Inflammatory macrophage treated with lipopolysaccharide for 1 hour (primary cell): ENCODE measurements around the gene RAC3.
A peak's percentile ranks its signal among the peaks of the same experiment; 100 is the strongest.

Experiments
- DNase-seq, 2 donors: peaks; one replicate each; pipeline ENCODE4 v3.0.0-alpha.2; 2020 to 2022

Gene RAC3

DNA sequence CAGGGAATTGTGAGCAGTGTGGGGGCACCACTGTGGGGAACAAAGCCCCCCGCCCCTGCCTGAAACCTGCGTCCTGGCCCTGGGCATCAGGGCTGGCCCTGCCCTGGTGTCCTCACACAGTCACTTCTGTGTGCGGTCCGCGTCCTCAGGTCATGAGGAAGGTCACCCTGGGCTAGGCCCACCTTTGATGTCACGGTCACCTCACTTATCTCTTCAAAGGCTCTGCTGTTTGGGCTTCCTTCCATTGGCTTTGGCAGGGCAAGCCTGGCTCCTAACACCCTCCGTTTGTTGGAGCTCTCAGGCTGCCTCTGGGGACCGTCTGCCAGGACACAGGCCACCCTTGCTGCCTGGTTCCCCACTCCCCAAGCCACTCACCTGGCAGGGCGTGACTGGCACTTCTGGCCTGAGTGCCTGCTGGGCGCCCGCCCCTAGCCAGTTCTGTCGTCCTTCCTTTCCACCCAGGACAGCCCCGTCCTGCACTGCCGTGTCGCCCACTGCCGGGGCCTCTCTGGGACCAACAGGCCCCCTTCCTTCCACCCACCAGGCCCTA is 17.6 kb upstream of the RAC3 start:
- no peak for DNase-seq

DNA sequence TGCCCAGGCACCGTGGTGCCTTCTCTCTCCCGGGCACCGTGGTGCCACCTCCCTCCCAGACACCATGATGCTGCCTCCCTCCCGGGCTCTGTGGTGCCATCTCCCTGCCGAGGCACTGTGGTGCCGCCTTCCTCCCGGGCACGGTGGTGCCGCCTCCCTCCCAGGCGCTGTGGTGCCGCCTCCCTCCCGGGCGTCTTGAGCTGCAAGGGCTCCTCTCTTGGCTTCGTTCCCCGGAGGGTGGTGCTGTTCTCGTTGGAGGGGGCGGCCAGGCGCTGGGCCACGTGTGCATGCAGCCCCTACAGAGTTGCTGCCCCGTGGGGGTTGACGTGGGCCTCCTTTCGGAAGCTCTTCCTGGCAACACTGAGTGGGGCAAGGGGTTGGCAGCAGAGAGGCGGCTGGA is 17.0 kb upstream of the RAC3 start:
- DNase-seq, result no peak

DNA sequence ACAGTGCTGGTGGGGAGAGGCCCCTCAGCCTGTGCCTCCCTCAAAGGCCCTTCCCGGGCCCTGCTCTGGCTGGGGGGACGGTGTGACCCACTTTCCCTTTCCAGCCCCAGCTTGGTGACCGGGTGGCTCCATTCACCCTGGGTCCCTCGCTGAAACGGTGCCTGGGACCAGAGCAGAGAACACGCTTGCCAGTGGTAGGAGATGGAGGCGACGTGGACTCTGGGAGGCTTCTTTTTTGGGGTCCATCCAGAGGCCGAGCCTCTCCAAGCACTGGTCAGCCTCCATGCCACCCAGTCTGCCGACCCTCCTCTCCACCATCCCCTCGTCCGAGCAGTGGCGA is 16.5 kb upstream of the RAC3 start:
- no peak for DNase-seq

DNA sequence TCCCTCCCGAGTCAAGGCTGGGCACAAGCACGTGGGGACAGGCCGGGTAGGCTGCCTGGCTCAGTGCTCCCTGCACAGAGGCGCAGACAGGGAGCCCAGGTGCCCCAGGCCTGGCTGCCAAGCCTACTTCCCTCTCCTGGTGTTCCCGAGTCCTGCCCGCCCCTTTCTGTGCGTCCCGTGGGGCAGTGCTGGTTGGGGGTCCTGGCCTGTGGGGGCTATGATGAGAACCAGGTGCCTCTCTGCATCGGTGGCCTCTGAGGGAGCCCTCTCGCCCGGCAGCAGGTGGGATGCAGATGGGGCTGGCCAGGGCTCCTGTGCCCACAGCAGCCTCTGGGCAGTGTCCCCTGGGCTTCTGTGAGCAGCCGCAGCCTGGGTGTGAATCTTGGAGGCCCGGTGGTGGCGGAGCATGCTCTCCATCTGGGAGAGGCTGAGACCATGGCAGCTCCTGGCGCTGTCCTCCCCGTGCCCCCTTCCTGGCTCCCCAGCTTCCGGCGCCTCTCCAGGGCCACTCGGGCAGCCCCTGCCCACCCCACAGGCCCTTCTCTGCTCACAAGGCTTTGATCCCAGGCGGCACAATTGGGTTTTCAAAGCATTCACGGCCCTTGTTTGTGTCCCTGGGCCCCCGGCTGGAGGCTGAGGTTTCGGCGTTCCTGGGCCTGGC is 16.0 kb upstream of the RAC3 start:
- DNase-seq, result no peak

DNA sequence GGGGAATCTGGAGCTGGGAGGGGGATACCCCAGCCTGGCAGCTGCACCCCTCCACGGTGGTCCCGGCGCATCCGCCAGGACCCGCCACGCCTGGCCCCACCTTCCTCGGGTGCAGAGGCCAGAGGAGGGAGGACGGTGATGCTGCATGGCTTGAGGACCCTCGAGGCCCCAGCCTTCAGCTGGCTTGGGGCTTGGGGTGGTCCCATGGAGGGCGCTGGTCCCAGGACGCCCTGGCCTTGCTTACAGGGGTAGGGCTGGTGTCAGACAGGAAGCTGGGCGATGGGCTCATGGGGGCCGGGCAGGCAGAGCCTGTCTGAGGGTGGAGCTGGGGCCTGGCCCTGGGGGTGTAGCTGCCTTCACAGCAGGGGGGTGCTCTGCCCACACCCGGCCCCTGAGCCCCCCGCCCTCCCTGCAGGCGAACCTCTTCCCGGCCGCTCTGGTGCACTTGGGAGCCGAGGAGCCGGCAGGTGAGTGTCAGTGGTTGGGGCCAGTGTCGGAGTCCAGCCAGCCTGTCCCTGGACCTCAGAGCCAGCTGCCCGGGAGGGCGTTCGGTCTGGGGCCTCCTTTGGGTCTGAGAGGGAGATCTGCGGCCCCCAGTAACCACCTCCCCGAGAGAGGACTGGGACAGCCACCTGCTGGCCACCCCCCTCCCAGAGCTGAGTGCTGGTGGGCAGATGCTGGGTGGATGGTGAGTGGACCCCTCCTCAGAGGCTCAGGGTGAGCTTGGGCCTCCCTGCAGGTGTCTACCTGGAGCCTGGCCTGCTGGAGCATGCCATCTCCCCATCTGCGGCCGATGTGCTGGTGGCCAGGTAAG is 15.2 kb upstream of the RAC3 start:
- no peak for DNase-seq

DNA sequence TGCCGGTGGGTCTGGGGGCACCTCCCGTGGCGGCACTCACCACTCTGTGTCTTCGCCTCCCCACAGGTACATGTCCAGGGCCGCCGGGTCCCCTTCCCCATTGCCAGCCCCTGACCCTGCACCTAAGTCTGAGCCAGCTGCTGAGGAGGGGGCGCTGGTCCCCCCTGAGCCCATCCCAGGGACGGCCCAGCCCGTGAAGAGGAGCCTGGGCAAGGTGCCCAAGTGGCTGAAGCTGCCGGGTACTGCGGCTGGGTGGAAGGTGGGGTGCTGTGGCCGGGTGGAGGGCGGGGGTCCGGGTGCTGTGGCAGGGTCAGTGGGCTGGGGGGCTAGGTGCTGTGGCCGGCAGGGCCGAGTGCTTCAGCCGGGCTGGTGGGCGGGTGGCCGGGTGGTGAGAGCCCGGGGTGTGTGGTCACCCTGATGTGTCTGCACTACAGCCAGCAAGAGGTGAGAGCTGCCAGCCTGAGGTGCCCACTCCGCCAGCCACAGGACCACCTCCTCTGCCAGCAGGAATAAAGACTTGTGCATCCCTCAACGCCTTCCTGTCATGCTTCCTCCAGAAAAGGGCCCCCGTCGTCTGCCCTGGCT is 14.5 kb upstream of the RAC3 start:
- no peak for DNase-seq

DNA sequence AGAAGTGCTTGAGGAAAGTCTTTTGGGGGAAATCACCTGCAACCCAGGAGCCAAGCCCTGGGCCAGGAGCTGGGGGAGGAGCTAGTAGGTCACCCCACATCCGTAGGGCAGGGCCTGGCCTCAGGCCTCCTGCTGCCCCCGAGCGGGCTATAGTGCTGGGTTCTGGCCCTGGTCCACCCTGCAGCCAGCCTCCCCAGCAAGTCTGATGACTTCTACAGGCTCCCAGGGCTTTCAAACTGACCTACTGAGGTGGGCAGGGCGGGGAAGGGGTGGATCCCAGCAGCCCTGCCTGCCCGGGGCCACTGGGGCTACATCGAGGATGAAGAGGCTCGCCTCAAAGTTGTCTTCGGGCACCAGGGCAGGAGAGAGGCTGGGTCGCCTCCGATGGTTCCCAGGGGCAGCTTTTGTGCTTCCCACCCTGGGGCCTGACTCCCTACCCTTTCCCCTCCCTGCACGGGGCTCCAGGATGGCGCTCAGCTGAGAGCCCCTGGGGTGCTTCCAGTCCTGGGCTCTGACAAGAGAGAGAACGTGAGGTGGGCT is 13.8 kb upstream of the RAC3 start:
- no peak for DNase-seq

DNA sequence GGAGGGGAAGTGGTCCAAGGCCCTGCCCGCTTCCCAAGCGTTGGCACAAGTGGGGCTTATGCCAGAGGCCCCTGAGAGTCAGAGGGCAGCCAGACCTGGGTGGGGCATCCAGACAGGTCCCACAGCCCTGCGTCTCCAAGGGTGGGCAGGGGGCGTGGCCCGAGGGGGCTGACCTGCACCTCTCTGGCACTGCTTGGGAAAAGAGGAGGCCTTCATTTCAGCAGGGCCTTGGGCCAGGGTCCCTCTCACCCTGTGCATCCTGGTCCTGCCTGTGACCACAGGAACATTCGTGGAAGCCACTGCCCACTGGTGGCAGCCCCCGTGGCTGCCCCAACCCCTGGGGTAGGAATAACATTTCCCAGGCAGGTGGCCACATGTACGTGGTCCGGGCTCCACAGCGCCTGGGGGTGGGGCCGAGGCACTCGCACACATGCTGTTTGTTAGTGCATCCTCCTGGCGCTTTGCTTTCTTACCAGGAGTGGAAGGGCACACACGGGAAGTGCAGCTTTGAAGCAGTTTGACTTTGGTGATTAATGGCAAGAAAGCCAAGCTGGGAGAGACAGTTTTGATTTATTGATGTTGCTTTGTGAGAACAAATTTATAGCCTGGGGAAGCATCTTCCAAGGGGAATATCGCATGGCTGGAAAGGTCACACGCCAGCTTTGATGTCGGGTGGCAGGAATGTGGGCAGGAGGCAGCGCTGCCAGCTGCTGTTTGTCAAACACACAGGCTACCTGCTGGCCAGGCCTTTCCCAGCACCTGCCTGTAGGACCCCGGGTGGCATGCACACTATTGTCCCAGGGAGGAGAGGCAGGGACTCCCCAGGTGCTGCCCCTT is 13.1 kb upstream of the RAC3 start:
- DNase-seq, result no peak

DNA sequence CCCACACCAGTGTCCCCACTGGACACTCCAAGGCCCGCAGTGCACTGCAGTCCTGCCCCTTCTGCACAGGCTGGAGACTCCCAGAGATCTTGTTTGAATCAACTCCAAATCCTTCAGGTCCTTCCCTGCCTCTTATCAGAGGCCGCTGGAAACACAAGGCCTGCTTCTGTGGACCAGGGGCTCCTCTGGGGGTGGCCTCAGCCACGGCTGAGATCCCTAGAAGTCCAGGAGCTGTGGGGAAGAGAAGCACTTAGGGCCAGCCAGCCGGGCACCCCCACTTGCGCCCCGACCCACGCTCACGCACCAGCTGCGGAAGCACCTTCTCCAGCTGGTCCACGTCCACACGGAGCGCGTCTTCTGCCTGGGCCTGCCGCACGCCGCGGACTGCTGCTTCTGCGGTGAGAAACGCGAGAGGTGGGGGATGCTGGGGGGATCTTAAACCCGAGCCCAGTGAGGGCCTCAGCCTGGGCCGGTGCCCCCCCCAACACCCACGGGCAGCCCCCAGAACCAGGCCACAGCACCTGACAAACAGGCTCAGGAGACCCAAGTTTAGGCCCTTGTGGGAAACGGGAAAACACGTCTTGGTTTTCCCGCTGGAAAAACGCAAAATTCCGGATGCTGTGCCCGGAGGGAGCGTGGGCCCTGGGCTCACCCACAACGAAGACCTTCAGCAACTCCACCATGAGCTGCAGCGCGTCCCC is 12.3 kb upstream of the RAC3 start:
- DNase-seq, result no peak

DNA sequence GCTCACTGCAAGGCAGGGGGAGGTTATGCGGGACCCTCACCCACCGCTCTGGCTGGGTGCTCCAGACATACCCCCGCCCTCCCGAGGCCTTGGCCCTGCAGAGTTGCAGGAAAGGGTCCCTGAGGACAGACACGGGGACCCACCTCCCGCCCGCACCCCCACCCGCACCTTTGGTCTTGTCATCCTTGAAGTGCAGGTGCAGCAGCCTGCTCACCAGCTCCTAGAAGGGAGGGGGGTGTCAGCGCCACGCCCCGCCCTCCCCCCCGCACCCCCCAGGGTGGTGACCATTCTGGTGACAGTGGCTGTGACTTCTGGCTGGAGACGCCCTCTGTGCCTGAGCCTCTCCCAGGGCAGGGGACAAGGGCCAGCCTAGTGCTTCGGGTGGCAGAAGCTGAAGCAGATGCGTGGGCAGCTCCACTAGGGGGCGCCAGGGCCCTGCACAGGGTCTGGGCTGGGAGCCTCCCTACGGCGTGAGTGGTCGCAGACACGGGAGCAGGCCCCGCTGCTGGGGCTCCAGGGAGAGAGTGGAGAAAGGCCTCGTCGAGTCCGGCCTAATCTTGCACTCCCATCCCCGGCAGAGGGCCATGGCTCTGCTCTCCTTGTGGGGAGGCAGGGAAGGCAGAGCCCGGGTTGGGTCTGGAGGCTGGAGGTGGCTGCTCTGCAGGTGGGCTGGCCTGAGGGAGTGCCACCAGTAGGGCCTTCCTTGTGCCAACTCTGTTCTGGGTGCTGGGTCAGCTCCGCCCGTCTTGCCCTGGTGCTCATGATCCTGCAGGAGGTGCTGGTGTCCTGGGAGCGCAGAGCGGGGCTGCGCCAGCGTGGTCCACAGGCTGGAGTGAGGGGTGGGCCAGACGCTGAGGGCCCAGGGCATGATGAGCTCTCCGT is 11.5 kb upstream of the RAC3 start:
- DNase-seq, result peak; percentile 22 to 70

DNA sequence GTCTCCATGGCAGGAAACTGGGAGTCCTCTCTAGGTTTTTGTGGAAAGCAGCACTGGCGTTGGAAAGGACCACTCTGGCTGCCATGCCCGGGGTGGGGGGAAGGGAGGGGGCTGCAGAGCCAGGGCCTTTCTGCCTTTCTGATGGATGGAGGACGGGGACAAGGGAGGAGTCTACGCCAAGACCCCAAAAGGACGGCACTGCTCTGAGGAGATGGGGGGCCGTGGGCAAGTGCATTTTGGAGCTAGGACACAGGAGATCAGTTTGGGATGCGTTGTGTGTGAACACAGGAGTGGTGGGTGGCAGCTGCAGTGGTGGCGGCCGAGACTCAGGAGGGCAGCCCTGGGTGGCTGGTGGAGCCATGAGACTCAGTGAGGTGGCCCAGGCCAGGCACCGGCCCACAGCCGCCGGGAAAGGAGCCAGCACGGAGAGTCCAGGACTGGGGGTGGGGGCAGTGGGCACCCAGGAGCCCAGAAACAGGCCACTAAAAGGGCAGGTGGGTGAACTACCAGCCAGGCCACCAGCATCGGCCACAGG is 10.8 kb upstream of the RAC3 start:
- no peak for DNase-seq

DNA sequence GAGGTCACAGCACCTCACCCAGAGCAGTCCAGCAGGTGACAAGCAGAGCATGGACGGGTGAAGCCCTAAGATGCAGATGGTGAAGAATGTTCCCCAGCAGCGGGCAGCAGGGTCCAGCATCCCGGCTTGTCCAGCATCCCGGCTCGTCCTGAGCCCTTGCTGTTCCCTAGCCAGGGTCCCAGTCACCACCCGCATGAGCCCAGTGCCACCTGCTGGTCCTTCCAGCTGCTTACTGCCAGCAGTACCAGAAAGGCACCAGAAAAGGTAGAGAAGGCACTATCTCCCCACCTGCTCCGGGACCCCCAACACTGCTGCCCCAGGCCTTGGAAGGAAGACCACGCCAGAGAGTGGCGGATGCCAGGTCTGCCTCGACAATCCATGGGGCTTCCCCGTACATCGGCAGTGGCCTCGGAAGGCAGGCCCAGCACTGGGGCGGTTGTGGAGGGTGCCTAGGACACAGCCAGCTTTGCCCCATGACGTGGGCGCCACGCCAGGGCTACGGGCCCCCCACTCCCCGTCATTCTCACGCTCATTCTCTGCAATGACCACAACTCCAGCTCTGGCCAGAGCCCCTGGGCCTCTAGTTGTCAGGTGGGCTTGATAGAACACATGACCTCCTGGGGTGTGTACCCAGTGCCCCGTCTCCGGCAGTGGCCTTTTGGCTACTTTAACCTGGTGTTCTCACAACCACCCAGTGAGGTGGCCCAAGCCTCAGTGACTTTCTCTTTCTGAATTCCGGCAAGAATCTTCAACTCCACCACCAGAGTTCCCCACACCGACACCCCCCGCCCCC is 10.2 kb upstream of the RAC3 start:
- peak; percentile 42 to 59 for DNase-seq

DNA sequence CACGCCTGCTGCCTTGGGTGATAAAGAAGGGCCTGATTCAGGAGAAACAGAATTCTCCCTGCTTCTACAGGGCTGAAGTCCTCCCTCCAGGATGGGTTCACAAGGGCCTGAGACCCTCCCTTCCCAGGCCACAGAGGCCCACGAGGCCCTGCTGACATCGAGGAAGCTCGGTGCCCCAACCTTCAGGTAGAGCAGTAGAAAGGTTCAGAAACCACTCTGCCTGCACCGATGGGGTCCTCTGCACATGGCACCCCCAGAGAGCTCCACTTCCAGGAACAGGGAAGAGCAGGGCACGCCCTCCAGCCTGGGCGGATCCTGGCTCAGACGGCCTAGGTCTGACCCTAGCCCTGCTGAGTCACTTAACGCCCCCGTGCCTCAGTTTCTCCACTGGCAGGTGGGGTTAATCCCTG is 9.6 kb upstream of the RAC3 start:
- no peak for DNase-seq

DNA sequence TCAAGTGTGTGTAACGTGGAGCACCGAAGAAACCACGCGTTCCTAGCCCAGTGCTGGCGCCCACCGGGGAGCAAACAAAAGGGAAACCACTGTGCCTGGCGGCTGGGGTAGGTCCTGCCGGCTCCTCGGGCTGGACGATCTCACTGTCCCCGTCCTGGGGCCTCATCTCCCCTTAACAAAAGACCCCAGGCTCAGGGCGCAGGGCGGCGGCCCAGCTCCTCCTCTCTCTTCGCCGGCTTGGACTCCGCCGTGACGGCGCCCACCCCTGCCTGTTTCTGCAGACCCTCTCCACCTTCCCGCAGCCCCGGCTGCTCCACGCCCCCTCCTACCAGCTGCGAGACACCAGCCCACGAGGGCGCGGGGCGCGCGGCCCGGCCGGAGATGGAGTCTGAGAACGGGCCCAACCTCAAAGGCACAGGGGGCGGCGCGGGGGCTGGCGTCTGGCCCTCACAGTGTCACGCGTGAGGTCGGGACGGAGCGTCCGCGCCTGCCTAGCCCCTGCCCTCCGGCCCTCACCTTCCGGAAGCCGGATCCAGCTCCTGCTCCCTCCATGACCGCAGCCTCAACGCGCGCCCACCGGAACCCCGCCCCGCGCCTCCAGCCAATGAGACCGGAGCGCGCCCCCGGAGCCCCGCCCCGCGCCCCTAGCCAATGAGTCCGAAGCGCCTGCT is 9.0 kb upstream of the RAC3 start, which contains the start of gene CENPX:
Gene CENPX, minus strand, starts transcription at position 569 of the 671 bp plus-strand sequence. Its CDS starts 17 bp downstream, at position 552.
- no peak for DNase-seq

DNA sequence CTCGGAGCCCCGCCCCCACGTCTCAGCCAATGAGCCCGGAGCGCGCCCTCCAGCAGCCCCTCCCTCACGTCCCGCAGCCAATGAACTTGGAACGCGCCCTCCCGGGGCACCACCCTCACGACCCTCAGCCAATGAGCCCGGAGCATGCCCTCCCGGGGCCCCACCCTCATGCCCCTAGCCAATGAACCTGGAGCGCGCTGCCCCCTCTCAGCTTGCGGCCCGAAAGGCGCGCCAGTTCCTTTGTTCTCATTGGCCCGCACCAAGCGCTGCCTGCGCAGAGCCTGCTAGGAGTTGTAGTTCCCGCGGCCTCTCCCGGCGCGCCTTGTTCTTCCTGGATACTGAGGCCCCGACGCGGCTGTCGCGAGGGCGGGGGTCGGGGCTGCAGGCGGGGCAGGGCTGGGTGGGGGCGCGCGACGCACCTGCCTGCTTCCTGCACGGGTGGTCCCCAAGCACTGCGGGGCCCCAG is 8.5 kb upstream of the RAC3 start, which contains the start of gene LRRC45:
Gene LRRC45, plus strand, starts transcription at position 325 of the 466 bp plus-strand sequence. CDS start 339 bp downstream, outside the sequence.
- peak; percentile 99 for DNase-seq

DNA sequence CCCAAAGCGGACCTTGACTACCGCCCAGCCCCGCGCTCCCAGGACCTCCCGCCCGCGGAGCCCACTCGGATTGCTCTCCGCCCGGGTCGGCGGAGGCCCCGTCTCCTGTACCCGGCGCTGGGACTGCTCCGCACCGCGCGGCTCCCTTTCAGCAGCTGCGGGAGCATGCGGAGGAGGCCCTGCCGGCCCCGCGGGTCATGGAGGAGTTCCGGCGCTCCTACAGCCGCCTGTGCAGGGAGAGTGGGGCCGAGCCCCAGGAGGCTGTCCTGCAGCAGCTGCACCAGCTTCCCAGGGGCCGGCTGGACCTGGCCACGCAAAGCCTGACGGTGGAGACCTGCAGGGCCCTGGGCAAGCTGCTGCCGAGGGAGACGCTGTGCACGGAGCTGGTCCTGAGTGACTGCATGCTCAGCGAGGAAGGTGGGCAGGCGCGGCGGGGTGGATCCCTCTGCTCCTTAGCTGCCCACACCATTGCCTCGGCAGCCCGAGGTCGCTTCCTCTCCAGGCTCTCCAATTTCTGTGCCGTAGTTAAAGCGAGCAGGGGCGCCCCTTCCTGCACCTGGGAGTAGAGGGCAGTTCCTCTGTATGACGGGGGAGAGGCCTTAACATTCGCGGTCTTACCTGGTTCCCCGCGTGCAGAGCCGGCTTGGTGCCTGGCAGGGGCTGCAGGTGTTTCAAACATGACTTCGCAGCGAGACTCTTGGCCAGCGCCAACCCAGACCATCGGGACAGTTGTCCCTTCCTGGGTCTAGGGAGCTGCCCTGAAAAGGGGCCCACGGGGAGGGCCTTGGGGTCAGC is 7.8 kb upstream of the RAC3 start:
- peak in 1 of 2 donors; percentile 30 for DNase-seq

DNA sequence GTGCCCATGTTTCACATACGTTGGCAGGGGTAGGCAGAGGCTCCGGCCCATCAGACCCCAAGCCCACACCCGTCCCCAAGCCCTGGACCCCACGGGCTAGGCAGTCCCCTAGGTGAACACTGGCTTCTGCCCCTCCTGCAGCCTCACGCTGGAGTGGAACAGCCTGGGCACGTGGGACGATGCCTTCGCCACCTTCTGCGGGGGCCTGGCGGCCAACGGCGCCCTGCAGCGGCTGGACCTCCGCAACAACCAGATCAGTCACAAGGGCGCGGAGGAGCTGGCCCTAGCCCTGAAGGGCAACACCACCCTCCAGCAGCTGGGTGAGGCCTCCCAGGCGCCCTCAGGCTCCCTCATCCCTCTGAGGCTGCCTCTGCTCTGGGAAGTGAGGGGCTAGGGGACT is 6.6 kb upstream of the RAC3 start:
- no peak for DNase-seq
